HL-60/S4 treated with retinoic acid at 250 ng/mL for 4 days and 3 days (cell line): ENCODE results near the gene PACS2.
"Not testable (repeated sequence)": the region's sequence is repeated elsewhere in the genome, so short reads cannot be mapped to it uniquely, and the experiment has no call there.

Source experiments
- in situ Hi-C: fragments of 300-500 bp; cut with MboI; formaldehyde crosslinking; loops from 2 replicates; pipeline ENCODE4 v1.7.0; 2022; ENCODE audit warnings: low sequenced_read_pairs

The PACS2 gene

GRCh38 chr14:105287249-105288102 is 27.1 kb upstream of the PACS2 start:
- in situ Hi-C loops, result no loop called here

- in situ Hi-C loops, result not testable (repeated sequence)
Measured at GRCh38 chr14:105288936-105289335, 25.6 kb upstream of the PACS2 start.

- in situ Hi-C loops, result no loop called here
Measured at GRCh38 chr14:105290621-105291346, 23.8 kb upstream of the PACS2 start.

- in situ Hi-C loops, result no loop called here
Measured at GRCh38 chr14:105292826-105293711, 21.5 kb upstream of the PACS2 start.

- in situ Hi-C loops, result no loop called here
Measured at GRCh38 chr14:105294142-105294597, 20.4 kb upstream of the PACS2 start.

- in situ Hi-C loops, result not testable (repeated sequence)
Measured at GRCh38 chr14:105297311-105297710, 17.2 kb upstream of the PACS2 start.

- in situ Hi-C loops, result no loop called here
Measured at GRCh38 chr14:105299654-105300541, 14.7 kb upstream of the PACS2 start.

- in situ Hi-C loops, result no loop called here
Measured at GRCh38 chr14:105300542-105301102, 13.9 kb upstream of the PACS2 start, which contains the start of gene BRF1. BRF1 (minus strand) TSS chr14:105301001; CDS start chr14:105300629, 372 bp downstream.

- in situ Hi-C loops, result no loop called here
Measured at GRCh38 chr14:105301103-105301914, 13.2 kb upstream of the PACS2 start.

GRCh38 chr14:105301915-105302249 is 12.7 kb upstream of the PACS2 start:
- in situ Hi-C loops, result not testable (repeated sequence)

GRCh38 chr14:105303949-105304348 is 10.6 kb upstream of the PACS2 start:
- in situ Hi-C loops, result no loop called here

GRCh38 chr14:105304565-105304964 is 10.0 kb upstream of the PACS2 start:
- in situ Hi-C loops, result no loop called here

- in situ Hi-C loops, result no loop called here
Measured at GRCh38 chr14:105305345-105305744, 9.2 kb upstream of the PACS2 start.

GRCh38 chr14:105305791-105306190 is 8.8 kb upstream of the PACS2 start:
- in situ Hi-C loops, result no loop called here

- in situ Hi-C loops, result no loop called here
Measured at GRCh38 chr14:105307052-105307727, 7.4 kb upstream of the PACS2 start.

- in situ Hi-C loops, result no loop called here
Measured at GRCh38 chr14:105309371-105309770, 5.2 kb upstream of the PACS2 start.

- in situ Hi-C loops, result no loop called here
Measured at GRCh38 chr14:105311838-105312237, 2.7 kb upstream of the PACS2 start.

- in situ Hi-C loops, result no loop called here
Measured at GRCh38 chr14:105312973-105313372, 1.6 kb upstream of the PACS2 start.
